Measurements from ENCODE around the gene FKBP2. TPM values are rescaled to one million over a fixed set of nuclear protein-coding genes. Genes with fewer than 3 reads are reported as not detected.

FKBP2 gene
- total and polyA plus RNA-seq, 2 of the 13 experiments (the other 11 are each of a cell fraction or from before 2014, with no cell fraction given) = 30.1 to 53.3 TPM

DNA sequence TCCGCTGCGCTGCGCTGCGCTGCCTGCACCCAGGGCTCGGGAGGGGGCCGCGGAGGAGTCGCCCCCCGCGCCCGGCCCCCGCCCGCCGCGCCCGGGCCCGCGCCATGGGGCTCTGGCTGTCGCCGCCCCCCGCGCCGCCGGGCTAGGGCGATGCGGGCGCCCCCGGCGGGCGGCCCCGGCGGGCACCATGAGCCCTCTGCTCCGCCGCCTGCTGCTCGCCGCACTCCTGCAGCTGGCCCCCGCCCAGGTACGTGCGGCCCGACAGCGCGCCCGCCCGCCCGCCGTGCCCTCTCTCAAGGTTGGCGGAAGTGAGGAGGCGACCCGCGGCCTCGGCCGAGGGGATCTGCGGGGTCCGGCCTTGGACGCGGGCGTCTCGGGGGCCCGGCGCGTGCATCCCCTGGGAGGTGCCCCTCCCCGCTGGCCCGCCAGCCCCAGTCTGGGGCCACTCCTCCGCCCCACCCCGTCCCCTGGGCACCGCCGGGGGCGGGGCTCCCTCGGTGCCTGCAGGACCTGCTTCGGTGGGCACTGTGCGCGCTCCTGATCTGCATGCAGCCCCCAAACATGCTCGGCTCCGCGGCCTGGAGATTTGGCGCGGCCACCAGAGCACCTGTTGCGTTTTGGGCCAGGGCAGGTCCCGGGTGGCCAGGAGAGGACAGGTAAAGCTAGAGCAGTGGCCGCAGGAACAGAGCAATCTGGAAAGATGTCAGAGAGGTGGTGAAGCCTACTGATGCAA, 6.1 kb upstream of the FKBP2 start (continued):
- TF ChIP-seq, protein P1, sequence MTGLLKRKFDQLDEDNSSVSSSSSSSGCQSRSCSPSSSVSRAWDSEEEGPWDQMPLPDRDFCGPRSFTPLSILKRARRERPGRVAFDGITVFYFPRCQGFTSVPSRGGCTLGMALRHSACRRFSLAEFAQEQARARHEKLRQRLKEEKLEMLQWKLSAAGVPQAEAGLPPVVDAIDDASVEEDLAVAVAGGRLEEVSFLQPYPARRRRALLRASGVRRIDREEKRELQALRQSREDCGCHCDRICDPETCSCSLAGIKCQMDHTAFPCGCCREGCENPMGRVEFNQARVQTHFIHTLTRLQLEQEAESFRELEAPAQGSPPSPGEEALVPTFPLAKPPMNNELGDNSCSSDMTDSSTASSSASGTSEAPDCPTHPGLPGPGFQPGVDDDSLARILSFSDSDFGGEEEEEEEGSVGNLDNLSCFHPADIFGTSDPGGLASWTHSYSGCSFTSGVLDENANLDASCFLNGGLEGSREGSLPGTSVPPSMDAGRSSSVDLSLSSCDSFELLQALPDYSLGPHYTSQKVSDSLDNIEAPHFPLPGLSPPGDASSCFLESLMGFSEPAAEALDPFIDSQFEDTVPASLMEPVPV (CRISPR knock-in tag; IDR thresholded peaks at IDR 0.05) = no peak
- TF ChIP-seq ZMYM4 (CRISPR knock-in tag; IDR thresholded peaks at IDR 0.05) = no peak
- TF ChIP-seq ZNF703 (CRISPR knock-in tag; IDR thresholded peaks at IDR 0.05; ENCODE audit: borderline replicate concordance) = no peak
- TF ChIP-seq, protein P2, sequence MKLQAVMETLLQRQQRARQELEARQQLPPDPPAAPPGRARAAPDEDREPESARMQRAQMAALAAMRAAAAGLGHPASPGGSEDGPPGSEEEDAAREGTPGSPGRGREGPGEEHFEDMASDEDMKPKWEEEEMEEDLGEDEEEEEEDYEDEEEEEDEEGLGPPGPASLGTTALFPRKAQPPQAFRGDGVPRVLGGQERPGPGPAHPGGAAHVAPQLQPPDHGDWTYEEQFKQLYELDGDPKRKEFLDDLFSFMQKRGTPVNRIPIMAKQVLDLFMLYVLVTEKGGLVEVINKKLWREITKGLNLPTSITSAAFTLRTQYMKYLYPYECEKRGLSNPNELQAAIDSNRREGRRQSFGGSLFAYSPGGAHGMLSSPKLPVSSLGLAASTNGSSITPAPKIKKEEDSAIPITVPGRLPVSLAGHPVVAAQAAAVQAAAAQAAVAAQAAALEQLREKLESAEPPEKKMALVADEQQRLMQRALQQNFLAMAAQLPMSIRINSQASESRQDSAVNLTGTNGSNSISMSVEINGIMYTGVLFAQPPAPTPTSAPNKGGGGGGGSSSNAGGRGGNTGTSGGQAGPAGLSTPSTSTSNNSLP (IDR thresholded peaks at IDR 0.05; ENCODE audit: low read depth, low read length) = no peak
- TF ChIP-seq, protein P3, sequence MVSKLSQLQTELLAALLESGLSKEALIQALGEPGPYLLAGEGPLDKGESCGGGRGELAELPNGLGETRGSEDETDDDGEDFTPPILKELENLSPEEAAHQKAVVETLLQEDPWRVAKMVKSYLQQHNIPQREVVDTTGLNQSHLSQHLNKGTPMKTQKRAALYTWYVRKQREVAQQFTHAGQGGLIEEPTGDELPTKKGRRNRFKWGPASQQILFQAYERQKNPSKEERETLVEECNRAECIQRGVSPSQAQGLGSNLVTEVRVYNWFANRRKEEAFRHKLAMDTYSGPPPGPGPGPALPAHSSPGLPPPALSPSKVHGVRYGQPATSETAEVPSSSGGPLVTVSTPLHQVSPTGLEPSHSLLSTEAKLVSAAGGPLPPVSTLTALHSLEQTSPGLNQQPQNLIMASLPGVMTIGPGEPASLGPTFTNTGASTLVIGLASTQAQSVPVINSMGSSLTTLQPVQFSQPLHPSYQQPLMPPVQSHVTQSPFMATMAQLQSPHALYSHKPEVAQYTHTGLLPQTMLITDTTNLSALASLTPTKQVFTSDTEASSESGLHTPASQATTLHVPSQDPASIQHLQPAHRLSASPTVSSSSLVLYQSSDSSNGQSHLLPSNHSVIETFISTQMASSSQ (IDR thresholded peaks at IDR 0.05; ENCODE audit: low read depth) = no peak
- TF ChIP-seq, protein P3 (CRISPR knock-in tag; IDR thresholded peaks at IDR 0.05; ENCODE audit: borderline replicate concordance) = no peak
- TF ChIP-seq, protein P4, sequence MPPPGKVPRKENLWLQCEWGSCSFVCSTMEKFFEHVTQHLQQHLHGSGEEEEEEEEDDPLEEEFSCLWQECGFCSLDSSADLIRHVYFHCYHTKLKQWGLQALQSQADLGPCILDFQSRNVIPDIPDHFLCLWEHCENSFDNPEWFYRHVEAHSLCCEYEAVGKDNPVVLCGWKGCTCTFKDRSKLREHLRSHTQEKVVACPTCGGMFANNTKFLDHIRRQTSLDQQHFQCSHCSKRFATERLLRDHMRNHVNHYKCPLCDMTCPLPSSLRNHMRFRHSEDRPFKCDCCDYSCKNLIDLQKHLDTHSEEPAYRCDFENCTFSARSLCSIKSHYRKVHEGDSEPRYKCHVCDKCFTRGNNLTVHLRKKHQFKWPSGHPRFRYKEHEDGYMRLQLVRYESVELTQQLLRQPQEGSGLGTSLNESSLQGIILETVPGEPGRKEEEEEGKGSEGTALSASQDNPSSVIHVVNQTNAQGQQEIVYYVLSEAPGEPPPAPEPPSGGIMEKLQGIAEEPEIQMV (CRISPR knock-in tag; IDR thresholded peaks at IDR 0.05; ENCODE audit: low read depth) = no peak
- no peak for TF ChIP-seq ZNF598 (CRISPR knock-in tag; IDR thresholded peaks at IDR 0.05; ENCODE audit: borderline replicate concordance)
- TF ChIP-seq MAZ (IDR thresholded peaks at IDR 0.05; ENCODE audit: borderline replicate concordance, low read depth, low read length) = peak; percentile 63; the same call in 1 of the 2 replicates
- TF ChIP-seq MAZ (CRISPR knock-in tag; IDR thresholded peaks at IDR 0.05; ENCODE audit: low read depth) = 0 out of 2 replicates have a peak, but pooled peaks have one; percentile 29
- TF ChIP-seq REPIN1 (CRISPR knock-in tag; IDR thresholded peaks at IDR 0.05; ENCODE audit: borderline replicate concordance, low read depth) = no peak
- TF ChIP-seq FOXA3 (CRISPR knock-in tag; IDR thresholded peaks at IDR 0.05) = peak; percentile 15; the same call in 1 of the 2 replicates
- no peak for TF ChIP-seq TRIM24 (CRISPR knock-in tag; IDR thresholded peaks at IDR 0.05)
- TF ChIP-seq CBX5 (CRISPR knock-in tag; IDR thresholded peaks at IDR 0.05; ENCODE audit: borderline replicate concordance) = no peak
- TF ChIP-seq, protein P5, sequence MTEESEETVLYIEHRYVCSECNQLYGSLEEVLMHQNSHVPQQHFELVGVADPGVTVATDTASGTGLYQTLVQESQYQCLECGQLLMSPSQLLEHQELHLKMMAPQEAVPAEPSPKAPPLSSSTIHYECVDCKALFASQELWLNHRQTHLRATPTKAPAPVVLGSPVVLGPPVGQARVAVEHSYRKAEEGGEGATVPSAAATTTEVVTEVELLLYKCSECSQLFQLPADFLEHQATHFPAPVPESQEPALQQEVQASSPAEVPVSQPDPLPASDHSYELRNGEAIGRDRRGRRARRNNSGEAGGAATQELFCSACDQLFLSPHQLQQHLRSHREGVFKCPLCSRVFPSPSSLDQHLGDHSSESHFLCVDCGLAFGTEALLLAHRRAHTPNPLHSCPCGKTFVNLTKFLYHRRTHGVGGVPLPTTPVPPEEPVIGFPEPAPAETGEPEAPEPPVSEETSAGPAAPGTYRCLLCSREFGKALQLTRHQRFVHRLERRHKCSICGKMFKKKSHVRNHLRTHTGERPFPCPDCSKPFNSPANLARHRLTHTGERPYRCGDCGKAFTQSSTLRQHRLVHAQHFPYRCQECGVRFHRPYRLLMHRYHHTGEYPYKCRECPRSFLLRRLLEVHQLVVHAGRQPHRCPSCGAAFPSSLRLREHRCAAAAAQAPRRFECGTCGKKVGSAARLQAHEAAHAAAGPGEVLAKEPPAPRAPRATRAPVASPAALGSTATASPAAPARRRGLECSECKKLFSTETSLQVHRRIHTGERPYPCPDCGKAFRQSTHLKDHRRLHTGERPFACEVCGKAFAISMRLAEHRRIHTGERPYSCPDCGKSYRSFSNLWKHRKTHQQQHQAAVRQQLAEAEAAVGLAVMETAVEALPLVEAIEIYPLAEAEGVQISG (CRISPR knock-in tag; IDR thresholded peaks at IDR 0.05) = peak; percentile 63; the same call in 1 of the 2 replicates

Measured in HepG2 (cell line).